Esophagus mucosa (tissue), 1 donor: Measurements from ENCODE around the gene TNNI3. TPM values are rescaled to one million over a fixed set of nuclear protein-coding genes. Genes with fewer than 3 reads are reported as not detected.
"Not testable (repeated sequence)": the region's sequence is repeated elsewhere in the genome, so short reads cannot be mapped to it uniquely, and the experiment has no call there.

Experiments used
- ATAC-seq: fragments of 200-7000 bp; cut with Tn5 transposase; one replicate; pipeline ENCODE4 v1.9.1; 2020
- total RNA-seq: library from RNA; stranded (reverse); gene quantifications from one replicate; pipeline ENCODE4 v1.2.4, GENCODE V29; 2023
- donor health status: DM: yes; HTN: yes; CAD: no.

The TNNI3 gene
- not detected for total RNA-seq

DNA sequence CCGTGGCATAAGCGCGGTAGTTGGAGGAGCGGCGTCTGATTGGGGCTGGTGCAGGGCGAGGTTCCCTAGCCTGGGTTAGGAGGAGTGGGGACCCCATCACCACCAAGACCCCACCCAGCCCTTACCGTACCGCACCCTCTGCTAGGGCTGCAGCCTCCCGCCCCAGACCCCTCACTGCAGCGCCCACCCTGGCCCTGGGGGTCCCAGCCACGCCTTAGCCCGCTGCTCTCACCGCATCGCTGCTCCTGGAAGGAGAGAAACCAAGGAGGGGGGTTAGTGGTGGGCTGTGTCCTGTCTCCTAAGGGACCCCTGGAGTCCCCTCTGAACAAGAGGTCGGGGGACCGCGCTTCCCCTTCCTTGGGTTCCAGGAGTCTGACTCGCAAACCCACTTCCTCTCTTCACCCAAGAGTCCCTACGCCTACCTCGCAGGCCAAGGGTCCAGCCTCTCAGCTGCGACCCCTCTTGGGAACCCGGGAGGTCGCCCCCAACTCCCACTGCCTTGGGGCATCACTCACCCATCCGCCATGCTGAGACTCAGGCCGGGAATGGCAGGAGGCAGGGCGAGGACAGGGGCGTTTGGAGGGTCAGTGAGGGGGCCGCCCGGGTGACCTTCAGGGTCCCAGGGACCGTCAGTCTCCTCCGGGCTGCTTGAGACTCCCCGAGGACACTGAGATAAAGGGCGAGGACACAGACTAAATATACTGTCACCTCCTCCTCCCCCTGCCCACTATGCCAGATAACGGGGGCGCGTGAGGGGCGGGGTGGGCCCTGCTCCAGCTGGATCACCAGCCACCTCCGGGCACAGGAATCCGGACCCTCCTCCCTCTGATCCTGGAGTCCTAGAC is at the start of gene TNNI3:
TSS of gene TNNI3 (minus strand) at position 669 of the 845 bp plus-strand sequence. CDS start at position 526, 143 bp downstream.
- ATAC-seq = no peak

- ATAC-seq = peak; percentile 91
Observed at GRCh38 chr19:55206664-55207500, 49.4 kb upstream of the TNNI3 start.

- ATAC-seq = not testable (repeated sequence)
Observed at GRCh38 chr19:55202199-55202598, 44.7 kb upstream of the TNNI3 start.

DNA sequence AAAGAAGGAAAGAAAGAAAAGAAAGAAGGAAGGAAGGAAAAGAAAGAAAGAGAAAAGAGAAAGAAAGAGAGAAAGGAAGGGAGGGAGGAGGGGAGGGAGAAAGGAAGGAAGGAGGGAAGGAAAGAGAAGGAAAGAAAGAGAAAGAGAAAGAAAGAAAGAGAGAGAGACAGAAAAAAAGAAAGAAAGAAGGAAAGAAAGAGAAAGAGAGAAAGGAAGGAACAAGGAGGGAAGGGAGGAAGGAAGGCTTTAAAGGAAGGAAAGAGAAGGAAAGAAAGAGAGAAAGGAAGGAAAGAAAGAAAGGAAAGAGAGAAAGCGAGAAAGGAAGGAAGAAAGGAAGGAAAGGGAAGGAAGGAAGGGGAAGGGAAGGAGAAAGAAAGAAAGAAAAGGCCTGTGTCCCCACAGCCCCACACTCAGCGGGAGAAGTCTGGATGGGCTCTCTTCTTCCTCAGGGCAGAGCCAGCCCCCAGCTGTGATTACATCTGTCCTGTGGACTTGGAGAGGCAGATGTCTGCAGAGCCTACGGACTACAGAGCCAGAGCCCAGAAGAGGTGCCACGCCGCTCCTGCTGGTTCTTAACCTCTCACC is 42.2 kb upstream of the TNNI3 start:
- no peak for ATAC-seq

DNA sequence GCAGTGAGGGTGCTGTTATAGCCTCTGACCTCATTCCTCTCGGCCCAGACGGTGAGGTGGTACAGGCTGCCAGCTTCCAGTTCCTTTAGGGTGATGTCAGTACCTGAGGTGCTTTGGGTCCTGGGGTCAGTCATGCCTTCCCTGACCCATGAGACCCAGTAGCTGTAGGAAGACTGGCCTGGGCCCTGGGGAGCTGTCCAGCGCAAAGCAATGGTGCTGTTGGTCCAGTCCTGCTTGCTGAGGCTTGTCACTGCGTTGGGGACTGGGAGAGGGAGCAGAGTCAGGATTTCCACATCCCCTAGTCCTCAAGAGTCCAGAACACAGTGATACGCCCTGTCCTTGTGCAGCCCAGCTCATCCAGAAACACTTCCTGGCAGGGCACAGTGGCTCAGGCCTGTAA is 41.1 kb upstream of the TNNI3 start:
- no peak for ATAC-seq

GRCh38 chr19:55197528-55197927 is 40.0 kb upstream of the TNNI3 start:
- ATAC-seq = no peak

DNA sequence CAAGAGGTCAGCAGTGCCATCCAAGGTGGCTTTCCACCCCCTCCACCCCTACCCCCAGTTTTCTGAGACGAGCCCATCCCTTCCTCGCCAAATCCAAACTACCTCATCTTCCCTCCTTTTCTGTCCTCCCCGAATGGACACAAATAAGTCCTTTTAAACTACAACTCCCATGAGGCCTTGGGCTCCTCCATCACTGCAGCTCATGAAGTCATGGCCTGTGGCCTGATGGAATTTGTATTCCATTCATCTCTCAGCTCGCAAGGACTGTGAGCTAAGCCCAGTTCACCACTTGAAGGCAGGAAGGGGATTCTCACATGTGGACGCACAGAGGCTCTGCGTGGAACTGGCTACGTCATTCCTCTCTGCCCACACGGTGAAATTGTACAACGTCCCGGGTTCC is 39.3 kb upstream of the TNNI3 start:
- ATAC-seq = no peak

GRCh38 chr19:55193481-55193880 is 35.9 kb upstream of the TNNI3 start:
- no peak for ATAC-seq

- peak; percentile 99 for ATAC-seq
Observed at GRCh38 chr19:55189403-55189835, 31.9 kb upstream of the TNNI3 start.

DNA sequence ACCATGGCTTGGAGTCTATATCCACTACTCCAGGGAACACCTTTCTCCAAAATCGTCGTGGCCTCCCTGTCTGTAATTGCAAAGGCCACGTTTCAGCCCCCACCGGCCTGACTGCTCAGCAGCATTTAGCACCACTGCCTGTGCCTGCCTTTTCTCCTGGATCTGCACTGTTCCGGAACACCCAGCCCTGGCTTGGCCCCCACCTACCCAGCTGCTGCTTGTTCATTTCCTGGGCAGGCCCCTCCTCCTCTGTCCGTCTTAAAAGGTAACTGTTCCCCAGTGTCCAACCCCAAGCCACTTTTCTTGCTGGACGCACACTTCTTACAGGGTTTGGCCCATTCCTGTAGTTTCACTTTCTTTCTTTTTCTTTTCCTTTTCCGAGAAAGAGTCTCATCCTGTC is 31.1 kb upstream of the TNNI3 start:
- ATAC-seq = peak; percentile 8

GRCh38 chr19:55186080-55186479 is 28.5 kb upstream of the TNNI3 start:
- no peak for ATAC-seq

GRCh38 chr19:55181740-55182139 is 24.2 kb upstream of the TNNI3 start:
- no peak for ATAC-seq

GRCh38 chr19:55179606-55180484 is 22.3 kb upstream of the TNNI3 start, which contains the start of gene SYT5:
SYT5 (minus strand) TSS chr19:55180289; CDS start chr19:55179041, 1,248 bp downstream.
- peak; percentile 77 for ATAC-seq

DNA sequence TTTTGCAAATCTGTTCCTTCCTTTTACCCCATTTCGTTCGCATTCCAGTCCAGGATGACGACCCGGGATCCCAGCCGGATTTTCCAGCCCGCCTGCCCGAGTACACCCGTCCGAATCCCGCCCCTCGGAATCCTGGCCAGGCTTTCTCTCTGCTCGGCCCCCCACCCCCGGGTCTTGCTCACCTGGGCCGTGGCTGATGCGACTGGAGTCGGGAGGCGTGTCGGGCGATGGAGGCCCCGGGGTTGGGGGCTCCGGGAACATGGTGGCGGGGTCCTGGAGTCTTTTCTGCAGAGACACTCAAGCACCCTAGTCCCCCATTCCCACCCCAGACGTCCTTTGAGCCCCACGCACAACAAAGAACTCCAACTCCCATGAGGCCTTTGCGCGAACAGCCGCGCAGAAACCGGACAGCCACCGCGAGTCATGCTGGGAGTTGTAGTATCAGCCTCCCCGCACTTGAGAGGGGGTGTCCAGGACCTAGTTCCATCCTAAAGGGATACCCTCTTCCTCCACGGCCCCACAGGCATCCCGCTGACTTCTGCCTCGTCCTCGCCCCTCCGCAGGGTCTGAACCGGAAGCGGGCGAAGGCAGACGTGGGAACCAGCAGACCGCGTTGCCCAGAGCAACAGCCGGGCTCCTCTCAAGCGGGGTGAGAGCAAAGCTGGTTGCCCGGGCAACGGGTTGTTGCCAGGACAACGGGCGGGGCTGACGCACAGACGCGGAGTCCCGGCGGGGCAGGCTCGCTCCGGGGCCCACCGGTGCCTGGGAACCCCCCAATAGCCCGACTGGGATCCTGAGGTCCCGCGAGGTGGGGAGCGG is 21.5 kb upstream of the TNNI3 start:
- ATAC-seq = peak; percentile 44

DNA sequence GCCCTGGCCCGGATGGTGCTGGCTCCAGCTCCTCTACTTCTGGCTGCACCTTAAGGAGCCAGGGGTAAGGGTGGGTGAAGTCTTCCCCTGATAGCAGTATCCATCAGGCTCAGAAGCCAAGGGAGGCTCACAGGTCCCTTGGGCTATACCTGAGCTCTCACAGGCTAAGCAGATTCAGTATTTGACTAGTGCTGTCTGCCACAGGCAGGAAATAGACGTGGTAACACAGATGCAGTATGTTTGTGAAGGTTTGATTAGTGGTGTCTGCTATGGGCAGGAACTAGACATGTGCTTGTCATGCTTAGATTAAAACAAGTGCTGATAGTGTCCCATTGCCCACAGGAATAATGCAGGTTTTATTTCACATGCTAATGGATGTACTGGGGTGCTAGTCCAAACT is 18.5 kb upstream of the TNNI3 start:
- no peak for ATAC-seq

DNA sequence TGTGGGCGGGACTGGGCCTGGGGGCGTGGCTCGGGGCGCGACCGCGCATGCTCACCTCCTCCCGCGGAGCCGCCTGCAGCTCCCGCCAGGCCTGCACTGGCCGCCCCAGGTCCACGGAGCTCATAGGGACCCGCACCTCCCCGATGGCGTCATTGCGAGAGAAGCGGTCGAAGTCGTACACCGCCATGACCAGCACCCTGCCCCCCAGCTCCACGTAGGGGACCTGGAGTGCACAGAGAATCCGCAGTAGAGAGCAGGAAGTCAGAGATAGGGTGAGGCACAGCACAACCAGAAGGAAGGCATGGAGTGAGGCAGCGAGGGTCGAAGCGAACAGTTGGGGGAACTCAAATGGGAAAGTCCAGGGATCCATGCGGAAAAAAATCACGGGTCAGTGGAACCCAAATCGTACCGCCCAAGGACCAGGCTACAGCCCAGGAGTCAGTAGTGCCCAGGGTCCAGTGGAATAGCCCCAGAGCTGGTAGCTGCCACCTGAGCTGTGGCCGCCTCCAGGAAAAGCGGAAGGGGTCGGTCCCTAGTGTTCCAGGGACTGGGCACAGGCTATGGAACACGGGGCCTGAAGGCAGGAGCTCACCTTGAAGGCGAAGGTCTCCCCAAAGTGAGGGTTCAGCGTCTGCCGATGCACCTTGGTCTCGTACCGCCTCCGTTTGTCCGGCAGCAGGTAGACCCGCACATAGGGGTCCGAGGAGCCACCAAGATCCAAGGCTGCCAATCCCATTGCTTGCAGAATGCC is 17.8 kb upstream of the TNNI3 start:
- ATAC-seq = no peak

- no peak for ATAC-seq
Observed at GRCh38 chr19:55174425-55175116, 17.0 kb upstream of the TNNI3 start.

DNA sequence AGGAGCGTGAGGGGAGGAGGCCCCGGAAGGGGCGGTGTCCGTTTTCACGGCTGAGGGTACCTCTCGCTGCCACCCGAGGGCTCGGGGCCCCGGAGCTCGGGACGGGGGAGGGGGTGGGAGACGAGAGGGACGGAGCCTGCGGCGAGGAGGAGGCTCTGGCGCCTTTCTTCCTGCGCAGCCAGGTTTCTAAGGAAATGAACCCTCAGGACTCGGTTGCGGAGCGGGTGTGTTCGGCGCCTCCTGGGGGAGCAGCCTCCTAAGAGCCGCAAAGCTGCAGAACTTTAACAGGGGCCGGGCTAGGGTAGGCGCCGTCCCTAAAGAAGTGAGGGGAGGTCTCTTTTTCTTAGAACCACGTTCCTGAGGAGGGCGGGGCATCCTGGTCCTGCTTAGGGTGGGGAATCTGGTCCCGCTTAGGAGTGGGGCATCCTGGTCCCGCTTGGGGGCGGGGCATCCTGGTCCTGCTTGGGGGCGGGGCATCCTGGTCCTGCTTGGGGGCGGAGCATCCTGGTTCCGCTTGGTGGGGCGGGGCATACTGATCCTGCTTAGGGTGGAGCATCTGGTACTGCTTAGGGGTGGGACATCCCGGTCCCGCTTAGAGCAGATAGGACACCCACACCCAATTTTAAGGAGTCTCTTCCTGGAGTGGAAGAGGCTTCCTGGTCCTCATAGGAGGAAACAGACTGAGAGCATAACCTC is 16.3 kb upstream of the TNNI3 start:
- ATAC-seq = peak; percentile 35

GRCh38 chr19:55173186-55173713 is 15.7 kb upstream of the TNNI3 start:
- peak; percentile 13 for ATAC-seq
